Middle frontal gyrus (tissue), 1 donor: ENCODE data around the gene VPS26B.
A peak's percentile ranks its signal among the peaks of the same experiment; 100 is the strongest.
"Not testable (repeated sequence)": the region's sequence is repeated elsewhere in the genome, so short reads cannot be mapped to it uniquely, and the experiment has no call there.

Source experiments
- DNase-seq: peaks from one replicate; pipeline ENCODE4 v3.0.0-alpha.2; 2015; ENCODE audit warnings: low spot score; ENCODE audit errors: extremely low spot score

VPS26B gene

DNA sequence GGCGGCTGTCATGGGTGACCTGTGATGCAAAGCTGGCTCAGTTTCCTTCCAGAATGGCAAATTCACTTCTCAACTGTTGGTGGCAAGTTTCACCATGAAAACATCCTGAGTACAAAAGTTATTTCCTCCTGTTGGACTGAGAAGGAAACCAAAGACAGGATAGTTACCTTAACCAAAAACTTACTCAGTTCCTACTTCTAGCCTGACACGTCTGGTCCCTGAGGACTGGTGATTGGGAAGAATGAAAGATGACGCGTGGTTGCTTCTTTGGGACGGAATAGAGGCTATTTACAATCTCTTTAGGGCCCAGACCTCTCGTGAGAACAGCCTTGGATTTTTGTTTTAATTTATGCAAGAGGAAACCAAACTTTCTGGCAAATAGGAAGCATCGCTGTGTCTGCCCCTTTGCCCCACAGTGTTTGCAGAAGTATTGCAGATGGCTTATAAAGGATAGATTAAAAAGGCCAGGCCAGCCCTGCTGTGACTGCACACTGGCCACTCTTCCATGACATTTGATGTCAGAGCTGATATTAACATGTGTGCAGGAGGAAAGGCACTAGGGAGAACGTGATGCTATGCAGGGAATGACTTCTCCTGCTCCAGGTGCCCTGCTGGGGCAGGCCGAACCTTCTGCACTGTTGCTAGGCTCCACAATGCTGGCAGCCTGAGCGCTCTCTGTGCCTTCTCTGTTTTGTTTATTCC is 7.6 kb downstream of the VPS26B start:
- DNase-seq = no peak

GRCh38 chr11:134233729-134234179 is 9.3 kb downstream of the VPS26B start:
- DNase-seq = no peak

DNA sequence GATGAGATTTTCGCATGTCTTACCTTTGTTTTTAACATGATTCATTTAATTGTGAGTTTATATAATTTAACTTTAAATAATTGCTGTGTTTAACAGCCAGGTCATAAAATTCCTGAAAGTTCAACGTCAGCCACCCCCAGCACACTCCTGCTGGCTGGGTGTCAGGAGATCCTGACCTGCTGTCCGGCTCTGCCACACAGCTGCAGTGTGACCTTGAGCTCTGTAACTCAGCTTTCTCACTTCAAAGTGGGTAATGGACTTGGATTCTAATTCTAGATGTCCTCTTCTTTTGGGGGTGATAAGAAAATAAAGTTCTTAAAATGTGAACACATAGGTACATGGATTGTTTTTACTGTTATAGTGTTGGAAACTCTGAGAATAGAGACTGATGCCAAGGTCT is 10.9 kb downstream of the VPS26B start:
- no peak for DNase-seq

DNA sequence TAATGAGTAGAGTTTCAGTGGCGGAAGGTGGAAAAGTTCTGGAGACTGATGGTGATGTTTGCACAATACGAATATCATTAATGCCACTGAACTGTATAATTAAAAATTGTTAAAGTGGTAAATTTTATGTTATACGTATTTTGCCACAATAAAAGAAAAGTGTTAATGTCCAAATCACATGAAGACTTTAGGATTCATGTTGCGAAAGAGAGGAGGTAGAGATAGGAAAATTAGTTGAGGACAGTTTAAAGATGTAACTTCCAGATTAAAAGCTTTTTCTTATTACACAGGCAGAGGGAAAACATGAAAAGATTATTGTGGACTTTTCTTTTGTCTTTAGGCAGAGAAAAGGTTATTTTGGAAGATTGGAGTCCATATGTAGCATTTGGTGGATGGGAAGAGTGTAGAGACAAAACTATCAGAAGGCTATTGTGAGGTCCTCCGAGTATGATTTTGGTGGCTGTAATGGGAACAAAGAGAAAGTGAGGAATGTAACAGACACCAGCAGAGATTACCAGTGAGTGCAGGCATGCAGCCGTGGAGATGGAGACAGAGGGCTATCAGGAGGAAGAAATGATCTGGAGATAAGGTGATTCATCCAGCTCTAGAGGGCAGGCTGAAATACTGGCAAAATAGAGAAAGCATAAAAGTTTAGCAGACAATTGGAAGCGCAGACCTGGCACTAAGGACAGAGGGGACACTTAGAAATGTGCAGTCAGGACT is 12.5 kb downstream of the VPS26B start:
- no peak for DNase-seq

DNA sequence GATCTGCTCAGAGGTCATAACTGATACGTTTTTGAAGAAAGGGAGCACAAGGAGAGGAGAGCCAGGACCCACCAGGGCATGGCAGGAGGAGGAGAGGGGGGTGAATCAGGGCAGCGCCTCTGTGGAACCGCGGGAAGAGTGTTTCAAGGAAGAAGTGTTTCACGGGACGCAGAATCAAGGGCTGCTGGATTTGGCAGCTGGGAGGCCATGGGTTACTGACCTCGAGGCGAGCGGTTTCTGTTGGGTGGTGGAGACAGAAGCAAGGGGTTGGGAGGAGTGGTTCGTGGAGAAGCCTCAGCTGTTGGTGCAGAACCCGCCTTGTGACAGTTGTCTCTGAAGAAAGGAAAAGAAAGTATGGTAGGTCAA is 13.1 kb downstream of the VPS26B start:
- no peak for DNase-seq

- no peak for DNase-seq
These were observed 14.5 kb downstream of the VPS26B start for GRCh38 chr11:134238956-134239355.

GRCh38 chr11:134240592-134240991 is 16.1 kb downstream of the VPS26B start:
- no peak for DNase-seq

- no peak for DNase-seq
These were observed 17.9 kb downstream of the VPS26B start for GRCh38 chr11:134242376-134242775.

- no peak for DNase-seq
These were observed 19.4 kb downstream of the VPS26B start for GRCh38 chr11:134243913-134244312.

GRCh38 chr11:134244593-134244992 is 20.1 kb downstream of the VPS26B start:
- DNase-seq = no peak

- DNase-seq = no peak
These were observed 21.0 kb downstream of the VPS26B start for GRCh38 chr11:134245434-134245833.

GRCh38 chr11:134246100-134246499 is 21.6 kb downstream of the VPS26B start:
- no peak for DNase-seq

- DNase-seq = no peak
These were observed 22.2 kb downstream of the VPS26B start for GRCh38 chr11:134246678-134247077.

GRCh38 chr11:134248910-134249480 is 24.5 kb downstream of the VPS26B start:
- no peak for DNase-seq

GRCh38 chr11:134250246-134250645 is 25.8 kb downstream of the VPS26B start:
- no peak for DNase-seq

GRCh38 chr11:134250675-134251074 is 26.2 kb downstream of the VPS26B start:
- DNase-seq = no peak

- no peak for DNase-seq
These were observed 28.1 kb downstream of the VPS26B start for GRCh38 chr11:134252346-134253187.

GRCh38 chr11:134253188-134253993 is 28.9 kb downstream of the VPS26B start, which contains the start of the genes ACAD8 and THYN1:
ACAD8 (plus strand) TSS chr11:134253568; CDS start chr11:134253601, 33 bp downstream.
THYN1 (minus strand) TSS chr11:134253352; CDS start chr11:134252882, 470 bp downstream.
- peak; percentile 95 for DNase-seq

DNA sequence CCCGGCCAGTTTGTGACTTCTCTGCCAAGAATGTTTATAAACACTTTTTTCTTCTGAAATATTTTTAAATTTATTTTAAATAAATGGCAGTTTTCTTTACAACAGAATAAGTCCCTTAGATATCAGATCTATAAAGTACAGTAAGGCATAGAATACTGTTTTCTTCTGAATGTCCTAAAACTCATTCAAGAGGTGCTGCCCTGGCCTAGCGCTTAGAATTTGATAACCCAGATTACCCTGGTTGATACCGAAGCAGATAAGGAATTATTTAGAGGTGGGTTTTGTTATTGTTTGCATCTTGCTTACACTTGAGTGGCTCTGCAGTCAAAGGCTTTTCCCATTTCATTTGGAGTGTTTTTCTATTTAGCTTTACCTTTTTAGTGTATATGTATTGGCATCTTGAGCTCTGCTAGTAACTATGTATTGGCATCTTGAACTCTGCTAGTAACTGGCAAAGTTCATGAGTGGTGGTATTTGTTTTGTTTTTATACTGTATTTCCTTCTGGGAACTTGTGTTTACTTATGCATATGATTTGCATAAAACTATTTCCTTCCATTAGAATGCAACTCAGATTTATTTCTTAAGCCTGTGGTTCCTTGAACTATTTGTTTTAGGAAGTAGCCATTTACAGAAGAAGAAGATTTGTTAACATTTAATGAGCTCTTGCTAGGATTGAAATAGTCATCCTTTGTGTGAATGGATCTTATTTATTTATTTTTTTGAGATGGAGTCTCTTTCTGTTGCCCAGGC is 30.1 kb downstream of the VPS26B start:
- DNase-seq = no peak

DNA sequence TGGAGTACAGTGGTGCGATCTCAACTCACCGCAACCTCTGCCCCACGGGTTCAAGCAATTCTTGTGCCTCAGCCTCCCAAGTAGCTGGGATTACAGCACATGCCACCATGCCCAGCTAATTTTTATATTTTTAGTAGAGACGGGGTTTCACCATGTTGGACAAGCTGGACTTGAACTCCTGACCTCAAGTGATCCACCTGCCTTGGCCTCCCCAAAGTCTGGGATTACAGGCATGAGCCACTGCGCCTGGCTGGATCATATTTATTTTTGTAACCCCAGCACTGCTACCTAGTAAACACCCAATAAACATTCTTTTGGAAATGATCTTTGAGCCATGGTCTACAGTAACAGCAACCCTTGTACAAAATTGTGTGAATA is 30.7 kb downstream of the VPS26B start:
- not testable (repeated sequence) for DNase-seq
